Activated naive CD4-positive, alpha-beta T cell treated with anti-CD3 and anti-CD28 coated beads for 36 hours (primary cell): ENCODE data around the gene EXOC3L4. TPM values are rescaled to one million over a fixed set of nuclear protein-coding genes. Genes with fewer than 3 reads are reported as not detected.

Experiments used
- CTCF ChIA-PET: fragments of 350-600 bp; sonication (Branson Sonifier 250); formaldehyde crosslinking; loops from one replicate; lab custom pipeline; 2021; ENCODE audit warnings: antibody characterized with exemption; lab: Charles Lee
- DNase-seq: peaks from one replicate; pipeline ENCODE4 v3.0.0-alpha.2; 2020
- H3K27ac Mint-ChIP-seq: one replicate; pipeline ENCODE4 v1.8.0; 2021; ENCODE audit warnings: mild to moderate bottlenecking, mixed read lengths
- H3K27me3 Mint-ChIP-seq: one replicate; pipeline ENCODE4 v1.8.0; 2021; ENCODE audit warnings: low read depth, mixed read lengths
- H3K36me3 Mint-ChIP-seq: one replicate; pipeline ENCODE4 v1.8.0; 2021; ENCODE audit warnings: low read depth, mixed read lengths
- H3K4me1 Mint-ChIP-seq: one replicate; pipeline ENCODE4 v1.8.0; 2021; ENCODE audit warnings: low read depth, mixed read lengths
- H3K4me3 Mint-ChIP-seq: one replicate; pipeline ENCODE4 v1.8.0; 2021; ENCODE audit warnings: mild to moderate bottlenecking, moderate library complexity, mixed read lengths
- H3K9me3 Mint-ChIP-seq: one replicate; pipeline ENCODE4 v1.8.0; 2021; ENCODE audit warnings: mixed read lengths
- intact Hi-C: fragments of 100-400 bp; cut with micrococcal nuclease; formaldehyde crosslinking; loops from one replicate; pipeline ENCODE4 v1.15.1; 2023
- total RNA-seq, 2 experiments: library from RNA; stranded (reverse); gene quantifications; one replicate each; pipeline ENCODE4 v1.2.3, GENCODE V29; 2021

The EXOC3L4 gene
- total RNA-seq, 2 experiments from 2014 or later = not detected

- intact Hi-C loops = no loop called here
- peaks cover 17% of the 10 kb centered on the region for H3K27me3 Mint-ChIP-seq
- H3K36me3 Mint-ChIP-seq = no peaks in the 10 kb centered on the region
- H3K27ac Mint-ChIP-seq = no peak overlapping the region
- CTCF ChIA-PET = interaction anchor here (1.7 to 2.7 kb wide), 2 partner anchors 14 to 44 kb away, joined by 6 to 7 read pairs; no protein-coding TSS in a partner anchor
- H3K4me3 Mint-ChIP-seq = no peak overlapping the region
- H3K9me3 Mint-ChIP-seq = no peaks in the 10 kb centered on the region
- H3K4me1 Mint-ChIP-seq = peaks cover 1% of the 10 kb centered on the region
- DNase-seq = no peak
These were observed 33.0 kb upstream of the EXOC3L4 start for GRCh38 chr14:103061482-103061976.

- DNase-seq = no peak
- intact Hi-C loops = no loop called here
- Mint-ChIP-seq H3K9me3 (no peaks in the 10 kb centered on the region), H3K27ac (no peak overlapping the region), H3K4me3 (no peak overlapping the region), H3K36me3 (no peaks in the 10 kb centered on the region), H3K4me1 (no peaks in the 10 kb centered on the region), H3K27me3 (peaks cover 6% of the 10 kb centered on the region)
- CTCF ChIA-PET = no interaction called here
These were observed 30.1 kb upstream of the EXOC3L4 start for GRCh38 chr14:103064436-103064835.

GRCh38 chr14:103064978-103065377 is 29.5 kb upstream of the EXOC3L4 start:
- intact Hi-C loops = no loop called here
- Mint-ChIP-seq H3K36me3 (no peaks in the 10 kb centered on the region), H3K27ac (no peak overlapping the region), H3K9me3 (no peaks in the 10 kb centered on the region), H3K27me3 (peaks cover 3% of the 10 kb centered on the region), H3K4me3 (no peak overlapping the region), H3K4me1 (no peaks in the 10 kb centered on the region)
- no peak for DNase-seq
- CTCF ChIA-PET = interaction anchor here (1.3 kb wide), 1 partner anchor 10 kb away, joined by 5 read pairs; no protein-coding TSS in a partner anchor

GRCh38 chr14:103065861-103066260 is 28.7 kb upstream of the EXOC3L4 start:
- H3K4me1 Mint-ChIP-seq = no peaks in the 10 kb centered on the region
- no peaks in the 10 kb centered on the region for H3K27me3 Mint-ChIP-seq
- no peaks in the 10 kb centered on the region for H3K9me3 Mint-ChIP-seq
- DNase-seq = no peak
- intact Hi-C loops = no loop called here
- no peak overlapping the region for H3K4me3 Mint-ChIP-seq
- CTCF ChIA-PET = interaction anchor here (1.3 kb wide), 1 partner anchor 9 kb away, joined by 5 read pairs; no protein-coding TSS in a partner anchor
- no peaks in the 10 kb centered on the region for H3K36me3 Mint-ChIP-seq
- no peak overlapping the region for H3K27ac Mint-ChIP-seq

- H3K27ac Mint-ChIP-seq = no peak overlapping the region
- intact Hi-C loops = no loop called here
- no peaks in the 10 kb centered on the region for H3K36me3 Mint-ChIP-seq
- no peak for DNase-seq
- no peak overlapping the region for H3K4me3 Mint-ChIP-seq
- CTCF ChIA-PET = no interaction called here
- no peaks in the 10 kb centered on the region for H3K9me3 Mint-ChIP-seq
- H3K4me1 Mint-ChIP-seq = no peaks in the 10 kb centered on the region
- no peaks in the 10 kb centered on the region for H3K27me3 Mint-ChIP-seq
These were observed 28.1 kb upstream of the EXOC3L4 start for GRCh38 chr14:103066399-103066798.

- Mint-ChIP-seq H3K27me3 (no peaks in the 10 kb centered on the region), H3K9me3 (no peaks in the 10 kb centered on the region), H3K27ac (no peak overlapping the region), H3K36me3 (no peaks in the 10 kb centered on the region), H3K4me3 (no peak overlapping the region), H3K4me1 (no peaks in the 10 kb centered on the region)
- DNase-seq = no peak
- intact Hi-C loops = no loop called here
- CTCF ChIA-PET = interaction anchor here (0.9 kb wide), 1 partner anchor 37 kb away, joined by 3 read pairs; no protein-coding TSS in a partner anchor
These were observed 27.1 kb upstream of the EXOC3L4 start for GRCh38 chr14:103067231-103067954.

- H3K36me3 Mint-ChIP-seq = no peaks in the 10 kb centered on the region
- no peaks in the 10 kb centered on the region for H3K9me3 Mint-ChIP-seq
- CTCF ChIA-PET = interaction anchor here (0.9 kb wide), 1 partner anchor 10 kb away, joined by 4 read pairs; no protein-coding TSS in a partner anchor
- H3K27ac Mint-ChIP-seq = no peak overlapping the region
- DNase-seq = no peak
- H3K4me3 Mint-ChIP-seq = no peak overlapping the region
- H3K4me1 Mint-ChIP-seq = no peaks in the 10 kb centered on the region
- intact Hi-C loops = no loop called here
- H3K27me3 Mint-ChIP-seq = no peaks in the 10 kb centered on the region
These were observed 26.0 kb upstream of the EXOC3L4 start for GRCh38 chr14:103068351-103069073.

- Mint-ChIP-seq H3K27ac (no peak overlapping the region), H3K4me1 (no peaks in the 10 kb centered on the region), H3K36me3 (no peaks in the 10 kb centered on the region), H3K4me3 (no peak overlapping the region), H3K9me3 (no peaks in the 10 kb centered on the region), H3K27me3 (no peaks in the 10 kb centered on the region)
- DNase-seq = no peak
- intact Hi-C loops = no loop called here
- CTCF ChIA-PET = no interaction called here
These were observed 24.2 kb upstream of the EXOC3L4 start for GRCh38 chr14:103070263-103070885.

GRCh38 chr14:103070971-103071542 is 23.5 kb upstream of the EXOC3L4 start:
- H3K27ac Mint-ChIP-seq = no peak overlapping the region
- no peaks in the 10 kb centered on the region for H3K9me3 Mint-ChIP-seq
- H3K4me3 Mint-ChIP-seq = no peak overlapping the region
- H3K36me3 Mint-ChIP-seq = no peaks in the 10 kb centered on the region
- intact Hi-C loops = no loop called here
- CTCF ChIA-PET = no interaction called here
- no peaks in the 10 kb centered on the region for H3K4me1 Mint-ChIP-seq
- H3K27me3 Mint-ChIP-seq = no peaks in the 10 kb centered on the region
- no peak for DNase-seq

GRCh38 chr14:103071544-103072251 is 22.8 kb upstream of the EXOC3L4 start:
- Mint-ChIP-seq H3K27ac (no peak overlapping the region), H3K27me3 (no peaks in the 10 kb centered on the region), H3K9me3 (no peaks in the 10 kb centered on the region), H3K4me1 (no peaks in the 10 kb centered on the region), H3K36me3 (no peaks in the 10 kb centered on the region), H3K4me3 (no peak overlapping the region)
- no peak for DNase-seq
- intact Hi-C loops = no loop called here
- CTCF ChIA-PET = no interaction called here

GRCh38 chr14:103072595-103073366 is 21.7 kb upstream of the EXOC3L4 start:
- no peaks in the 10 kb centered on the region for H3K36me3 Mint-ChIP-seq
- intact Hi-C loops = no loop called here
- H3K27me3 Mint-ChIP-seq = no peaks in the 10 kb centered on the region
- CTCF ChIA-PET = interaction anchor here (2.2 kb wide), 1 partner anchor 32 kb away, joined by 11 read pairs; no protein-coding TSS in a partner anchor
- DNase-seq = no peak
- H3K4me1 Mint-ChIP-seq = no peaks in the 10 kb centered on the region
- no peak overlapping the region for H3K27ac Mint-ChIP-seq
- H3K4me3 Mint-ChIP-seq = no peak overlapping the region
- no peaks in the 10 kb centered on the region for H3K9me3 Mint-ChIP-seq
